ENCODE measurements around the gene CDK6. TPM values are rescaled to one million over a fixed set of nuclear protein-coding genes. Genes with fewer than 3 reads are reported as not detected.

CDK6 gene
- total and polyA plus RNA-seq, 2 of the 8 experiments (the other 6 are each of a cell fraction or from before 2014, with no cell fraction given) = 5.9 to 18.9 TPM

GRCh38 chr7:92714767-92715166, 121.6 kb downstream of the CDK6 start (continued):
- TF ChIP-seq CHD7 (IDR thresholded peaks at IDR 0.05; ENCODE audit: insufficient replicate concordance, low read length) (no peak), CBX8 (IDR thresholded peaks at IDR 0.05; ENCODE audit: borderline replicate concordance, low read depth, low read length) (no peak), RFX5 (IDR thresholded peaks at IDR 0.05; ENCODE audit: borderline replicate concordance, low read depth, low read length) (no peak), CHD2 (IDR thresholded peaks at IDR 0.05; ENCODE audit: low read length) (no peak), EP300 (IDR thresholded peaks at IDR 0.05; ENCODE audit: borderline replicate concordance in 1 of 2, low read depth in 2 of 2, low read length in 2 of 2) (no peak), CREB1 (IDR thresholded peaks at IDR 0.05) (no peak), NRF1 (IDR thresholded peaks at IDR 0.05; ENCODE audit: low read depth, low read length) (no peak), POLR2A (IDR thresholded peaks at IDR 0.05; ENCODE audit: control extremely low read depth in 1 of 2, low read depth in 2 of 2, low read length in 2 of 2) (no peak), GTF2F1 (IDR thresholded peaks at IDR 0.05; ENCODE audit: borderline replicate concordance, low read depth, low read length) (no peak), PHF8 (conservative IDR thresholded peaks at IDR 0.05; ENCODE audit: low read depth, low read length) (no peak), SUZ12 (IDR thresholded peaks at IDR 0.05; ENCODE audit: low read length) (no peak), KDM4A (IDR thresholded peaks at IDR 0.05; ENCODE audit: low read depth, low read length, severe bottlenecking) (no peak), BCL11A (IDR thresholded peaks at IDR 0.05; ENCODE audit: low read depth in 2 of 2, low read length in 2 of 2) (no peak)

Measured in H1 (cell line).